CMK (cell line): ENCODE data around the gene SLC30A7.
"Not testable (repeated sequence)": the region's sequence is repeated elsewhere in the genome, so short reads cannot be mapped to it uniquely, and the experiment has no call there.

Experiments used
- DNase-seq: peaks from one replicate; pipeline ENCODE4 v3.0.0-alpha.2; 2010; ENCODE audit warnings: low read depth

SLC30A7 gene

DNA sequence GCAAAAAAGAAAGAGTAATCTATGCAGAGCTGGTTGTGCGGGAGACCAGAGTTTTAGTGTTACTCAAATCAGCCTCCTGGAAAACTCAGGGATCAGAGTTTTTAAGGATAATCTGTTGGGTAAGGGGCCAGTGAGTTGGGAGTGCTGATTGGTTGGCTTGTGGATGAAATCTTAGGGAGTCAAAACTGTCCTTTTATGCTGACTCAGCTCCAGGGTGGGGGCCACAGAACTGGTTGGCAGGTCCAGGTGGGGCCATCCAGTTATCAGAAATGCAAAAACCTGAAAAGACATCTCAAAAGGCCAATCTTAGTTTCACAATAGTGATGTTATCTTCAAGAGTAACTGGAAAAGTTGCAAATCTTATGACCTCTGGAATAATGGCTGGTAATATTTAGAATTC, 4.5 kb upstream of the SLC30A7 start:
- DNase-seq, result no peak

DNA sequence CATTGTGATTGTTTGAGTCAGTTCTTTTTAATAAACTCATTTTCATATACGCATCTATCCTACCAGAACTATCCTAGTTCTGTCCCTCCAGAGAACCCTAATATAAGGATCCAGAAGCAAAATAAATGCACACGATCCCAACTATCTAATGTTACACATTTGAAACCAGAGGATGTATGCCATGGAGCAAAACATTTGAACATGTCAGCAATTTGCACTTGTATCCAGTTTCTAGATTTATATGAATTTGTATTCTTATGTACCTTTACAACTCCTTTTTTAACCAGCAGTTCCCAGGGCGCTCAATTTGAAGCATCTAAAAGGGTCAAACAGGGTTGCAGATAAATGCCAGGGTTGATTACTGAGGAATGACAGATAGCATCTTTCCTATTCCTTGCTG, 3.3 kb upstream of the SLC30A7 start:
- DNase-seq, result no peak

DNA sequence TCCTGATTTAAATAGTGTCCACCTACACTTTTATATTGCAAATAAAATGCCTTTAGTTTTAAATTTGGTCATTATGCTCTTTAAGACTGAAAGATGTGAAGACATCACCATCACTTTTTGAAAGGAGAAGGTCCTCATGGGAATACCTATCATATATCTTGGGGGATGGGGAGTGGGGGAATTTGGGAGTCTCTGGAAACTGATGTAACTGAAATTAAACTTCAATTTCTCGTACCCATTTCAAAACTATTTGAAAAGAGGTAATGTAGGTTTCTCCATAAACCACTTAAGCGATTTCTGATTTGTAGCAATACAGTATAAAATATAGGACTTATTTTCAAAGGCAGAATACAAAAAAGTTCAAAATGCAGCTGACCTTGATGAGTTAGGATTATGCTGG, 2.2 kb upstream of the SLC30A7 start:
- no peak for DNase-seq

DNA sequence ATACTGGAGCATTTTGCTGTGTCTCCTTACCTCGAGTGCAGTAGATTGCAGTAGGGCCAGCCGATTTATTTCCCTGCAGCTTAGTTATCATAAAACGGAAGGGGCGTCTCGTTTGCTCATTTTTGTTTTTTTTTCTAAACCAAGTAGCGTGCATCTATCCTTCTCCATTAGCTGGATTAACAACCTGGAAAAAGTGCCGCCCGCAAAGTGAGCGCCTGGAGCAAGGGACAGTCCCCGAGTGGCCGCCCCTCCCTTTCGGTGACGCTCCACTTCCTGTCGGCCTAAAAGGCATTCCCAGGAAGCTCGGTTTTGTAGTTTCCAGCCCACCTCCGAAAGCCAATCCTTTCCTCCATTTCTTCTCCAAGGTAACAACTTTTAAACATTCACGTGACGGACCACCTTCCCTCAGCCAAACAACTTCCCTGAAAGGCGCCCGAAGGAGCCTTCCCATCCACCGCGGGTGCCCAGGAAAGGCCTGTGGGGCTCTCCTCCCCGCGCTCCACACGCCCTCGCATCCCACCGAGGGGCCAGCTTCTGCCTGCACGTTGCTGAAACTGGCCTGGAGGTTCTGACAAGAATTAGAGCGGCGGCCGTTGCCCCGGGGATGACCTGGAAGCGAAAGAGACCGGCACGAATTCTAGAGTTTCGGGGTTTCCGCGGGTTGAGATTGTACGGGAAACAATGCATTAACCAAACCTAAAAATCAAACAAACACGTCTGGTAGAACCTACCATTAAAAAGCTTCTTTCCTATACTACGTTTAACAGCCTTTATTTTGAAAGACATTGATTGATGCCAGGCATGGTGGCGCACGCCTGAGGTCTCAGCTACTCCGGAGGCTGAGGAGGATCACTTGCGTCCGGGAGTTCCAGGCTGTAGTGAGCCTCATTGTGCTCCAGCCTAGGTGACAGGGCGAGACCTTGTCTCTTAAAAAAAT, 1.0 kb upstream of the SLC30A7 start, which contains the start of gene EXTL2:
Gene EXTL2, minus strand, starts transcription at position 240 of the 937 bp plus-strand sequence. CDS start 6,085 bp downstream, outside the sequence.
- DNase-seq, result peak; percentile 57

DNA sequence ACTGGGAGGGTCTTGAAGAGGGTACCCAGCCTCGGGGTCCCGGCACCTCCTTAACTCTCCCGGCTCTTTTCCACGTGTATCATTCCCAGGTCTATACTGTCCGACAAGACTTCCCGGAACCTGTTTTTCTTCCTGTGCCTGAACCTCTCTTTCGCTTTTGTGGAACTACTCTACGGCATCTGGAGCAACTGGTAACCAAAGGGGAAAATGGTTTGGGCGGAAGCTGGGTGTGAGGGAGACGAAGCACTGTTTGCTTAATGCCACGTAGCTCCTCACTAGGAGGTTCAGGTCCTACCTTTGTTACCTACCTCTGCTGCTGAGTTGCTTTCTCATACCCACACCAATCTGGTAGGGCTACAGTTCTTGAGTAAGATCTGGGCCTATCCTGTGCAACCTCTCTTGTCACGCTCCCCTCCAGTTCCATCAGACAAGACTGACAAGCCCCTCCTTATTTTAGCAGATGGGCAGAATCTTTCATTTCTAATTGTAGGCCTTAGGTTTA, 642 bp downstream of the SLC30A7 start:
- DNase-seq, result no peak

DNA sequence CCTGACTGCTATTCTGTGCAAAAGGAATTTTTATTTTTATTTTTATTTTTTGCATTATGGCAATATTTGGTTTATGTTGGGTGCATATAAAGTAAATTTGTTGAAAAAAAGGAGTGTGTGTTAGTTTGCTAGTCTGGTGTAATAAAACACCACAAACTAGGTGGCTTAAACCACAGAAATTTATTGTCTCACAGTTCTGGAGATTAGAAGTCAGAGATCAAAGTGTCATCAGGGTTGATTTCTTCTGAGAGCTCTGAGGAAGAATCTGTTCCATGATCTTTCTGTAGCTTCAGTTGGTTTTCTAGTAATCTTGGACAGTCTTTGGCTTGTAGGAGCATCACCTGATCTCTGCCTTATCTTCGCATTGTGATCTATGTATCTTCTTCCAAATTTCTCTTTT, 6.5 kb downstream of the SLC30A7 start:
- no peak for DNase-seq

DNA sequence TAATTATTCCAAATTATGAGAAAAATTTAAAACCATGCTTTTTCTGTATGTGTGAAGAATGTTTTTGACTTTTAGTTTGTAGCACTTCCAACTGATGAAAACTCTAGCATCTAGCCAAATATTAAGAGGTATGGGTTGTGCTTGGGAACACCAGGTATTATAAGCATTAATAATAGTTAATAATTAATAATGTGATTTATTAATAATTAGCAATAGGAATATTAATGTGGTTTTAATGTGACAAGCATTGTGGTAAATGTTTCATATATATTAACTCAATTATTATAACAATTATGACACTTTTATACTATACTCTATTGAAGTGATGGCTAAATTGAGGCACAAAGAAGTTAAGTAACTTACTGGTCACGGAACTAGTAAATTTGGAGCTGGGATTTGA, 7.9 kb downstream of the SLC30A7 start:
- no peak for DNase-seq

DNA sequence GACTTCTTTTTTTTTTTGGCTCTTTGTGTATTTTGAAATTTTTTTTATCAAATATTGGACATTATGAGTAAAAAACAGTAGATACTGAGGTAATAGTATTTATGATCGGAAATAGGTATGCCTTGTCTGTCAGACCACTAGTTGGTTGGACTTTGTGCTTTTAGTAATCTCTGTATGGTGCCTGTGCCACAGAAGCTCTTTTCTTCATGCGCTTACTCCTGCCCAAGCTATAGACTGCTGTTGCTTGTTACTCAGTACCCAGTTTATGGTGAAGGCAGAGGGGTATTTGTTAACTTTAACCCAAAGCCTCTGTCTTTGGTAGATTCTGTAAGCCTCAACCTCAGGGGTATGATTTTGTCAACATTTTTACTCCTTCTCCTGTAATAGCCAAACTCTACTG, 8.6 kb downstream of the SLC30A7 start:
- no peak for DNase-seq

DNA sequence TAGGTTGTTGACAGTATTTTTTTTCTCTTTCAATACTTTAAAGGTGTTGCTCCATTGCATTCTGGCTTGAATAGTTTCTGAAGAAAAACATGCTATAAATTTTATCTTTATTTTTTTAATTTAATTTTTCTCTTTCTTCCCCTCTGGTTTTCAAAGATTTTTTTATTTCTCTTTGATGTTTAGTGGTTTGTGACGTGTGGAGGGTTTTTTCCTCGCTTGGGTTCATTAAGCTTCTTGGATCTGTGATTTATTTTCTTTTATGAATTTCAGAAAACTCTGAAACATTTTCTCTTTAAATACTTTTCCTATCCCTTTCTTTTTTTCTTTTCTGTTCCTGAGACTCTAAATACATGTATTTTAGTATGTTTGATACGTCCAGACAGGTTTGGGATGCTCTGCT, 9.3 kb downstream of the SLC30A7 start:
- DNase-seq, result no peak

DNA sequence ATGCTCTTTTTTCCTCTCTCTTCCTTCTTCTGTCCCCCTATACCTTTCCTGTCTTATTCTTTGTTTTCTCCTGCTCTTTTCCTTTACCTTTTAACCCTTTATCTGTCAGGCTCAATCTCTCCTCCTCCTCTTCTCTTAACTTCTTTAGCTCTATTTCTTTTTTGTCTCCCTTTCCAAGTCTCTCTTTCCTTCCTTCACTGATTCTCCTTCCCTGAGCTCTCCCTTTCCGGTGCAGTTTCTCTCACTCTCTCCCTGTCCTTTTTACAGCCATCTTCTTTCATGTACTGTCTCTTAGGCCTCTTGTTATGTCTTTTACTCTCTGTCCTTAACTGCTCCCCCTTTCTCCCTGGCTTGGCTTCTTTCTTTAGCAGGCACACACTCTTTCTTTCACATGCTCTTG, 12.0 kb downstream of the SLC30A7 start:
- no peak for DNase-seq

DNA sequence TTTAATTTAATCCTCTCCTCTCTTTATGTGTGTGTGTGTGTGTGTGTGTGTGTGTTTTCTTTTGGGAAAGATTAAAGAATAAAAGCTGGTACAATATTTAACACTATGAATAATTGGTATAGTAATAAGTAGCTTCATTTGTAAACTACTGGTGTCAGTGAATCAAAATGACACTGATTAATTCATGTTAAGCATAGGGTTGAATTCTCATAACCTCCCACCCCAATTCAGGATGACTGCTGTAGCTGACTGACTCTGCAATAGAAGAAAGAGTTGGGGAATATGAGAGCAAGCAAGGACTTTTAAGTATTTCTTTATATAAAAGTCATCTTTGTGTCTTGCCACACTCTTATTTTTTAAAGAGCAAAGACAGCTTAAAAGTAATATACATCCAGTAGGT, 13.1 kb downstream of the SLC30A7 start:
- DNase-seq, result no peak

DNA sequence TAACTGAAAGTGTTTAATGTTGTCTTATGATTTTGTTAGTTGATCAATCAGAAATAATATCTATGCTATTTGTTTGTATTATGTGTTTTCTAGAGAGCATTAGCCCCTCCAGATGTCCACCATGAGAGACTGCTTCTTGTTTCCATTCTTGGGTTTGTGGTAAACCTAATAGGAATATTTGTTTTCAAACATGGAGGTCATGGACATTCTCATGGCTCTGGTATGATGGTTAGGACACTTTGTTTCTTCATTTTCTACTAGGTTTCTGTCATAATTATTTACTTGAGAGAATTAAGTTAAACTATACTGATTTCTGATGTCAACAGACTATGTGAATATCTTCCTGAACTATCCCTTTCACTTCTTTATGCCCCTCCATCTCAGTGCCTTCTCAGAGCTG, 16.1 kb downstream of the SLC30A7 start:
- DNase-seq, result no peak

DNA sequence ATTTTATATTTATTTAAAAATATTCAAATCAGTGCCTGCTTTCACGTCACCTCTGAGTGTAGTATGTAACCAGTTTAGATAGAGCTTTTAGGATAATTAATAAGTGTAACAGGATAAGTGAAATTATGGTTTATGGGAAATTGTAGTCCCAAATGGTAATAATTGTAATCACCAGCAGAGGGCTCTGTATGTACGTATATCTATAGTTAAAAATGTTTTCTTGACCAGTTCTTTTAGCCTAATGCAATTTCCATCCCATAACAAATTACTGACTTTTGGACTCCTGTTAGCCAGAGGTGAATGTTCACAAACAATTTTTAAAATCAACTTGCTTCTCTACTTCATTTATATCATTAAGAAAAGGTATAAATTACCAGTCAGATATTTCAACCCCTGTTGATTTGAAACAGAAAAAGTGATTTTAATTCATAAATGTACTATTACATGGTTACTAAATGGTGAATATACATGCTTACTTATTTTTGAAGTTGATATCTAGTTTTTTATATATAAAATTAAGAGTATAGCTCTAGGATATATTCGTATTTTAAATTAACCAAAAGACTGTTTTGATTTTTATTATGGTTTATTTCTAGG, 25.3 kb downstream of the SLC30A7 start:
- no peak for DNase-seq

DNA sequence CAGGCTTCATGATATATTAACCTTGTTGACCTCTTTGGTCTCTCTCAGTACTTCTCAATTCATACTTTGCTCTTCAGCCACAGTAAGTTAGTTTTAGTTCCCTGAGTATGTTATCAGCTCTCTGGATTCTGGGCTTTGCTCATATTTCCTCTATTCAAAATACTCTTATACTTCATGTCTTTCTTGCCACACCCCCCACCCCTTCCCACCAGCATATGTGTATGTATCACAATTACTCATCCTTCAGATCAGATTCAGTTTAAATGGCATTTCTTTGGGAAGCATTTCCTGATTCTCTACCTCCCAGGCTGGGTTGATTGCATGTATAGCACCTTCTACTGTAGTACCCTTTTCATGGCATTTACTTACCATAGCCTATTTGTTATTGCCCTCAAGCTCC, 28.3 kb downstream of the SLC30A7 start:
- no peak for DNase-seq

DNA sequence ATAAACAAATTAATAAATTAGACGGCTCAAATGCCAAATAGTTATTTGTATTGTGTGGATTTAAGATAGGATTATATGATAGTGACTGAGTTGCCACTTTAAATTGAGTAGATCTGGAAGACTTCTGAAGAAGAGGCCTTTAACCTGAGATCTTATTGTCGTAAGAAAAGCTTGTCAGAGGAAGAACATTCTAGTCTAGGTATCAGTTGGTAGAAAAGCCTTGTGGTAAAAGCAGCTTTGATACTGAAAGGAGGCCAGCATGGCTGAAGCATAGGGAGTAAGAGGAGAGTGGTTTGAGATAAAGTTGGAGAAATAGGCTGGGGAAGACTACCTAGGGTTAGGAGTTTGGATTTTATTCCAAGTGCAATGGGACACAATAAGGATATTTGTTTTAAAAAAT, 29.1 kb downstream of the SLC30A7 start:
- DNase-seq, result no peak

DNA sequence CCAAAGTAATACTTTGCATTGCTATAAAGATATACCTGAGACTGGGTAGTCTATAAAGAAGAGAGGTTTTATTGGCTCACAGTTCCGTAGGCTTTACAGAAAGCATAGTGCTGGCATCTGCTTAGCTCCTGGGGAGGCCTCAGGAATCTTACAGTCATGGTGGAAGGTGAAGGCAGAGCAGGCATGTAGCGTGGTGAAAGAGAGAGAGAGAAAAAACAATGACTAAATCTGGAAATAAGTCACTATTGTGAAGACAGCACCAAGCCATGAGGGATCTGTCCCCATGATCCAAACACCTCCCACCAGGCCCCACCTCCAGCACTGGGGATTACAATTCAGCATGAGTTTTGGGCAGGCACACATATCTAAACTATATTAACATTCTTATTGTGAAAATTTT, 30.4 kb downstream of the SLC30A7 start:
- no peak for DNase-seq

DNA sequence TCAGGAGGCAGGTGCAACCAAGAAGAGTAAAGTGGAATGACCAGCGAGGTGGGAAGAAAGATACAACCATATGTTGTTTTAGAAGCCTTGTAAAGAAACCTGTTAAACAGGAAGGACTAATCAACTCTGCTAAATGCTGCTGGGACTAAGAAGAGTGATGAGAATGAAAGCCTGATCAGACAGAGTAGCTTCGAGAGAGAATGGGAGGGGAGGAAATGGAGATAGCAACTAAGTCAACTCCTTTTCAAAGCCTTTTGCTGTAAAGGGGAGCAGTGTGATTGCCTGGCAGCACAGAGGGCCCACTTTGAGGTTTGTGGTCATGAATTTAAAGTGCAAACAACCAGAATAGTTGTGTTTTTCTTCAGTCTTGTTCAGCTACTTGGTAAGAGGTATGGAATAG, 31.4 kb downstream of the SLC30A7 start:
- DNase-seq, result no peak

DNA sequence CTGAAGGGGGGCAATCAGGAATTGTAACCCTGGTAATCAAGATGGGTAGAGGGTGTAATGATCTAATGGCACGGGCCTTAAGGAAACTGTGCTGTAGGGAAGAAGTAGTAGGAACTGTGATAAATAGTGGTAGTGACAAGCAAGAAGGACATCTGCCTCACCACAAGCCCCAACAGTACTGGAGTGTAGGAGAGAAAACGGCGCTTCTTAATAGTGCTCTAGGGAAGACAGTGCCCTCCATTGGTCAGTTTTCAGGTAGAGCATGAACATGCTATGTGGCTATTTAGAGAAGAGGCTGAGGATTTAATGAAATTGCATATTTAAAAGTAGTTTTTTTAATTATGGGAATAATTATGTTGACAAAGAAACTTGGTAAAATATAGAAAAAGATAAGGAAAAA, 32.2 kb downstream of the SLC30A7 start:
- no peak for DNase-seq

DNA sequence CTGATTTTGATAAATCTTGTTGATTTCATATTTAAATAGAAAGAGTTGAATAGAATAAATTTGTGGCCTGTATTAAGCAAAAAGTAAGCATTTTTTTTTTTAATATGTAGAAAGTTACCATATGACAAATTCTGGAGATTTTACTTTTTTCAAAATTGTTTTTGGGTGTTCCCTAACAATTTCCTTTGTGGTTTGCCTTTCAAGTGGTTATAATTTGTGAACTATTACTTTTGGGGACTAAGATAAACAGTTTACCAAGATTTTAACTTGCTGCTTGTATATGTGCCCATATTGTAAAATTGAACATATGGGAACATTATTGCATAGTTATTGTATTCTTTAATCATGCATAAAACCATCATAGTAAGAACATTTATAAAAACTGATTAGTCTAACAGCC, 34.6 kb downstream of the SLC30A7 start:
- no peak for DNase-seq

DNA sequence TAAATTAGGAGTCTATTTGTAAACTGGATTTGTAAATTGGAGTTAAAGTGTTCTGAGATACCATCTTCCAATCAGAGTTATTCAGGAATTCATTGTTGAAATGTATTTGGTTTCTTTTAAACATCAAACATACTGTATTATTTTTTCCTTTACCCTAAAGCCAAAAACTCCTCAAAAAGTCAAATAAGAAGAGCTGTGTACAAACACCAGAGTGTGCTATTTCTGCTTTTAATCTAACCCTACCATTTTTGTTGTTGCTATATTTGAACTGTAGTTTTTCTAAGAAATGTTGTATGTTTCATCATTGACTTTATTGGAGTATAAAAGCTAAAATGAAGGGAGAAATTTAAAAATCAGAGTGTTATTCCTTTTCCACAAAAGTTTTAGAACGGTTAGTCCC, 35.8 kb downstream of the SLC30A7 start:
- DNase-seq, result no peak

DNA sequence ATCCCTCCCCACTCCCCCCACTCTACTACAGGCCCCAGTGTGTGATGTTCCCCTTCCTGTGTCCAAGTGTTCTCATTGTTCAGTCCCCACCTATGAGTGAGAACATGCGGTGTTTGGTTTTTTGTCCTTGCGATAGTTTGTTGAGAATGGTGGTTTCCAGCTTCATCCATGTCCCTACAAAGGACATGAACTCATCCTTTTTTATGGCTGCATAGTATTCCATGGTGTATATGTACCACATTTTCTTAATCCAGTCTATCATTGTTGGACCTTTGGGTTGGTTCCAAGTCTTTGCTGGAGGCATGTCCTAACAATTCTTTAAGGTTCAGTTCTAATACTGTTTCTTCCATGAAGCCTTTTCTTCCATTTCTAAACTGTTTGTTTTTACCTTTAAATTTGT, 37.7 kb downstream of the SLC30A7 start:
- DNase-seq, result not testable (repeated sequence)

DNA sequence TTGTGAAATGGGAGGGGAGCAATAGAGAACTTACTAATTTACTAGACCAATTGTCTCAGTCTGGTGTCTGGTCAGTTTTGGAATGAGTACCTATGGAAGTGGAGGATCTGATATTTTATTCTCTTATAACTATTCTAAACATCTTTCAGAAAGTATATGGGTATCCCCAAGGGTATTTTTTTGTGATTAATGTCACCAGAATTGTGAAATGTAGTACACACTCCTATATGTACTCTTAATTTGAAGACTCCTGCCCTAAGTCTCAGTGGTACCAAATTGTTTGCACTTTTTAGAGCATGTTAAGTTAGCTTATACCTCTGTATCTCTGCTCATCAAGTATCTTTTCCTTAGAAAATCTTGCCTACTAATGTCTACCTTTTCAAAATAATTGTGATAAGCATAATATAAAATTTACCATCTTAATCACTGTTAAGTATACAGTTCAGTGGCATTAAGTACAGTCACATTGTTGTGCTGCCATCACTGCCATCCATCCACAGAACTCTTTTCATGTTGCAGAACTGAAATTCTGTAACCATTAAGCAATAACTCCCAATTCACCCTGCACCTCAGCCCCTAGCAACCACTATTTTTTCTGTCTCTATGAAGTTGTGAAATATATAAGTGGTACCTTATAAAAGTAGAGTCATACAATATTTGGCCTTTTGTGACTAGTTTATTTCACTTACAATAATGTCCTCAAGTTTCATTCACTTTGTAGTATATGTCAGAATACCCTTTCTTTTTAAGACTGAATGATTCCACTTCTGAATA, 40.5 kb downstream of the SLC30A7 start:
- DNase-seq, result no peak

DNA sequence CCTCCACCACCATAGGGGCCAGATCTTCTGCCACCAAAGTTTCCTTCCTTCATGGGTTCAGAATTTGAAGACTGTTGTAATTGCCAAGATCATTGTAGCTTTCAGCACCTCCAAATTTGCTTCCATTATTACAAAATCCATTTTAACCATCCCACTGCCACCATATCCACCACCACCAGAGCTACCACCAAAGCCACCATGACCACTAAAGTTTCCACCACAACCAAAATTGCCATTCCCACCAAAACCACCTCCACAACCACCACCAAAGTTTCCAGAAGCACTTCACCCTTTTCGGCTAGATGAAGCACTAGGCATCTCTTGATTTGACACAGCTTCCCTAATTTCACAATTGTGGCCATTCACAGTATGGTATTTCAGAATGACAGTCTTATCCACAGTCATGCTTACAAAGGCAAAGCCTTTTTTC, 45.2 kb downstream of the SLC30A7 start:
- no peak for DNase-seq
